H54 (cell line): Measurements from ENCODE around the gene PRKAG3.
A peak's percentile ranks its signal among the peaks of the same experiment; 100 is the strongest.
"Not testable (repeated sequence)": the region's sequence is repeated elsewhere in the genome, so short reads cannot be mapped to it uniquely, and the experiment has no call there.

Experiments used
- DNase-seq: peaks from one replicate; pipeline ENCODE4 v3.0.0; 2011; ENCODE audit warnings: low spot score, mixed read lengths; ENCODE audit not compliant: insufficient read length
- FAIRE-seq: peaks from 3 replicates; lab custom pipeline; 2011; peaks lifted over from hg19 to GRCh38; lab: Jason Lieb, UNC
- POLR2A ChIP-seq: IDR thresholded peaks from 2 replicates; pipeline ENCODE4 v1.6.1; 2011; ENCODE audit warnings: low read depth, mild to moderate bottlenecking, low read length

PRKAG3 gene

GRCh38 chr2:218858671-218859555 is 27.3 kb upstream of the PRKAG3 start:
- FAIRE-seq (no peak), DNase-seq (no peak)
- no peak for TF ChIP-seq POLR2A

GRCh38 chr2:218858138-218858445 is 26.5 kb upstream of the PRKAG3 start:
- DNase-seq (no peak), FAIRE-seq (no peak)
- TF ChIP-seq POLR2A = no peak

GRCh38 chr2:218857371-218858137 is 26.0 kb upstream of the PRKAG3 start:
- TF ChIP-seq POLR2A = no peak
- FAIRE-seq (no peak), DNase-seq (no peak)

- TF ChIP-seq POLR2A = no peak
- DNase-seq = no peak
- FAIRE-seq = no peak
These were observed 25.3 kb upstream of the PRKAG3 start for GRCh38 chr2:218856896-218857243.

GRCh38 chr2:218856167-218856895 is 24.7 kb upstream of the PRKAG3 start:
- DNase-seq (no peak), FAIRE-seq (no peak)
- TF ChIP-seq POLR2A = no peak

- no peak for FAIRE-seq
These were observed 23.9 kb upstream of the PRKAG3 start for GRCh38 chr2:218855305-218856166.

GRCh38 chr2:218854860-218855259 is 23.3 kb upstream of the PRKAG3 start:
- TF ChIP-seq POLR2A = no peak
- no peak for DNase-seq
- FAIRE-seq = no peak

More at GRCh38 chr2:218855305-218856166, 23.9 kb upstream of the PRKAG3 start:
- DNase-seq = no peak
- no peak for TF ChIP-seq POLR2A

GRCh38 chr2:218853766-218854165 is 22.2 kb upstream of the PRKAG3 start:
- FAIRE-seq (peak; percentile 87), DNase-seq (peak; percentile 87)
- no peak for TF ChIP-seq POLR2A

GRCh38 chr2:218852911-218853667 is 21.5 kb upstream of the PRKAG3 start:
- FAIRE-seq (no peak), DNase-seq (peak; percentile 64)
- no peak for TF ChIP-seq POLR2A

GRCh38 chr2:218851286-218851685 is 19.7 kb upstream of the PRKAG3 start:
- DNase-seq (no peak), FAIRE-seq (no peak)
- no peak for TF ChIP-seq POLR2A

GRCh38 chr2:218850796-218851195 is 19.2 kb upstream of the PRKAG3 start:
- DNase-seq (no peak), FAIRE-seq (no peak)
- no peak for TF ChIP-seq POLR2A

GRCh38 chr2:218849721-218850120 is 18.1 kb upstream of the PRKAG3 start:
- DNase-seq (no peak), FAIRE-seq (no peak)
- no peak for TF ChIP-seq POLR2A

GRCh38 chr2:218846963-218847362 is 15.4 kb upstream of the PRKAG3 start:
- DNase-seq, FAIRE-seq: not testable (repeated sequence)

- FAIRE-seq, DNase-seq: not testable (repeated sequence)
These were observed 12.7 kb upstream of the PRKAG3 start for GRCh38 chr2:218844334-218844733.
